ENCODE measurements around the gene ELF2.
"Not testable (repeated sequence)": the region's sequence is repeated elsewhere in the genome, so short reads cannot be mapped to it uniquely, and the experiment has no call there.

Gene ELF2

DNA sequence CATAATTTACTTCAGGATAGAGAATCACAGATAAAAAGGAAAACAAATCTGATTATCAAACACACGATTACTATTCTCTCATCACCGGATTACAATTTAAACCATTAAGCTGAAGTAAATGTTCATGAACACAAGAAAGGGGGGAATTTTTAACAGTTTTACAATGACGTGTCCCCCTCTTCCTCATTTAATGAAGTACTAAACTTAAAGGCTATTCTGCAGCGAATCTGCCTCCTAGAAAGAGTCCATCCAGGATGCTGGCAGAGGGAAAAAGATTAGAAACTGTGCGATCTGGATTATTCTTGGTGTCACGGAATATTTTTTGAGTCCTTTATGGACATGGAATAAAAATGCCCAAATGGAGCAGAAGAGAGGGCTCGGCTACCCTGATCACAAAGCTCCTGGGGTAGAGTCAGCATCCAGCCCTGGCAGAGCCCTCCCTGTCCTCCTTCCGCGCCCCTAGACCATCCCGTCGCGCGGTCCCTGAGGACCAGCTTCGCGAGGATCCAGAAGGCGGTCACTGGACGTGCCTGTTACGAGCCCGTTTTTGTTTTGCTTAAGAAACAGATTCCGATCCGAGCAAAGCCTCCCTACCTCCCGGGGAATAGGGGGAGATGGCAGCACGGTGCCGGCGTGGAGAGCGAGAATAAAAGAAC, 1.2 kb downstream of the ELF2 start:
- Histone ChIP-seq H3K4me3 (ENCODE audit: low read length) (peak overlapping the region; percentile 82), H3K9me3 (ENCODE audit: low read length) (no peaks in the 10 kb centered on the region), H3K4me1 (ENCODE audit: insufficient read depth, low read length) (peaks cover 12% of the 10 kb centered on the region), H2AFZ (ENCODE audit: low read depth, low read length) (peak overlapping the region; percentile 94), H3K27me3 (ENCODE audit: insufficient read depth, low read length) (no peaks in the 10 kb centered on the region), H3K36me3 (ENCODE audit: insufficient read depth, low read length) (no peaks in the 10 kb centered on the region)

DNA sequence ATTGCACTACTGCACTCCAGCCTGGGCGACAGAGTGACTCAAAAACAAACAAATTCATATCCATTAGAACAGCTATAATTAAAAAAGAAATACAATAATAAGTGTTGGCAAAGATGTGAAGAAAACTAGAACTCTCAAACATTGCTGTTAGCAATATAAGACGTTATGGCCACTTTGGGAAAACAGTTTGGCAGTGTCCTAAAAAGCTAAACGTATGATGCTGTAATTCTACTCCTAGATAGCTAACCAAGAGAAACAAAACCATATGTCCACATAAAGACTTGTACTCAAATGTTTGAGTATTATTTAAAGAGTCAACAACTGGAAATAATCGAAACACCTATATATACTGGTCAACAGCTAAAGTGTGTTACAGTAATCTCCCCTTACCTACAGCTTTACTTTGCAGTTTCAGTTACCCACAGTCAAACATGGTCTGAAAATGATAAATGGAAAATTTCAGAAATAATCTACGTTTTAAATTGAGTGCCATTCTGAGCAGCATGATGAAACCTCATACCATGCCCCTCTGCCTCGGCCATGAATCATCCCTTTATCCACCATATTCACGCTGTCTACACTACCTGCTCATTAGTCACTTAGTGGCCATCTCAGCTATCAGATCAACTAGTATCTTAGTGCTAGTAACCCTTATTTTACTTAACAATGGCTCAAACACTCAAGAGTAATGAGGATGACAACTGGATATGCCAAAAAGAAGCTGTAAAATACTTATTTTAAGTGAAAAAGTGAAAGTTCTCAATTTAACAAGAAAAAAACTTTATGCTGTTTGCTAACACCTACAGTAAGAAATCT, 4.9 kb downstream of the ELF2 start:
- no peak overlapping the region for H2AFZ ChIP-seq (ENCODE audit: low read depth, low read length)
- no peak overlapping the region for H3K4me3 ChIP-seq (ENCODE audit: low read length)
- H3K4me1 ChIP-seq (ENCODE audit: insufficient read depth, low read length), result peaks cover 12% of the 10 kb centered on the region

DNA sequence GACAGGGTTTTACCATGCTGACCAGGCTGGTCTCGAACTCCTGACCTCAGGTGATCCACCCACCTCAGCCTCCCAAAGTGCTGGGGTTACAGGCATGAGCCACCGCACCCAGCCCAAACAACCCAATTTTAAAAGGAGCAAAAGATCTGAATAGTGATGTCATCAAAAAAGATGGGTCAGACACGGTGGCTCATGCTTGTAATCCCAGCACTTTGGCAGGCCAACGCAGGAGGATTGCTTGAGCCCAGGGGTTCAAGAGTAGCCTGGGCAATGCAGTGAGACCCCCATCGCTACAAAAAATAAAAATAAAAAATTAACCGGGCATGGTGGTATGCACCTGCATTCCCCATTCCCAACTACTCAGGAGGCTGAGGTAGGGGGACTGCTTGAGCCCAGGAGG, 6.1 kb downstream of the ELF2 start:
- Histone ChIP-seq H2AFZ (ENCODE audit: low read depth, low read length) (no peak overlapping the region), H3K4me3 (ENCODE audit: low read length) (no peak overlapping the region), H3K4me1 (ENCODE audit: insufficient read depth, low read length) (peaks cover 12% of the 10 kb centered on the region), H3K36me3 (ENCODE audit: insufficient read depth, low read length) (no peaks in the 10 kb centered on the region), H3K9me3 (ENCODE audit: low read length) (no peaks in the 10 kb centered on the region), H3K27me3 (ENCODE audit: insufficient read depth, low read length) (no peaks in the 10 kb centered on the region)

More for the DNA sequence above, 4.9 kb downstream of the ELF2 start:
- Histone ChIP-seq H3K9me3 (ENCODE audit: low read length) (no peaks in the 10 kb centered on the region), H3K36me3 (ENCODE audit: insufficient read depth, low read length) (no peaks in the 10 kb centered on the region), H3K27me3 (ENCODE audit: insufficient read depth, low read length) (no peaks in the 10 kb centered on the region)

DNA sequence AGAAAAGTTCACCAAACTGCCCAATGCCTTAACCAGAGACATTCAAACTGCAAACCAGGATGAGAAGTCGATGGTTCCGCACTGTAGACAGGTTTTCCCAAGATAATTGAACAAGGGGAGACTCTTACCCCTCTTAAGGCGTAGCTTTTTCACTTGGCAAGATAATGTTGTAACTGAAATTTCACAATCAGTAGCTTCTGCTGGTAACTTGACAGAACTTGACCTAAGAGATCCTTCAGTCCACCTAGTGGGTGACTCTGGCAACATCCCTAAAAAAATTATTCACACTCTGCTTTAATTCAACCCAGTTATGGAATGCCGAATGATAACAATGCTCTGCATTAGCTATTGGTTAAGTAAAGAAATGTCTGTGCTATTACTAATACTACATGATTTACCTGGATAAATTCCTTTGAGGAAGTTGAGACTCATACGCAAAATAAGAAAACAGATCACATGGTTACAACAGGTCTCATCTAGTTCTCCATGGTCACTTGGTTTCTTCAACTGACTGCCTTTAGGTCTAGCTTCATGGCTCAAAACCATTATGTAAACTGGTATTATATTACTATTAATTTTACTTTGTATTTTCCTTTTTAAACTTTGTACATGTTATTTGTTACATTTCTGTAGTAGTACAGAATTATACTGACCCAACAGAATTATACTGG, 9.1 kb downstream of the ELF2 start:
- Histone ChIP-seq H3K4me3 (ENCODE audit: low read length) (no peak overlapping the region), H3K4me1 (ENCODE audit: insufficient read depth, low read length) (no peaks in the 10 kb centered on the region), H3K9me3 (ENCODE audit: low read length) (no peaks in the 10 kb centered on the region)

DNA sequence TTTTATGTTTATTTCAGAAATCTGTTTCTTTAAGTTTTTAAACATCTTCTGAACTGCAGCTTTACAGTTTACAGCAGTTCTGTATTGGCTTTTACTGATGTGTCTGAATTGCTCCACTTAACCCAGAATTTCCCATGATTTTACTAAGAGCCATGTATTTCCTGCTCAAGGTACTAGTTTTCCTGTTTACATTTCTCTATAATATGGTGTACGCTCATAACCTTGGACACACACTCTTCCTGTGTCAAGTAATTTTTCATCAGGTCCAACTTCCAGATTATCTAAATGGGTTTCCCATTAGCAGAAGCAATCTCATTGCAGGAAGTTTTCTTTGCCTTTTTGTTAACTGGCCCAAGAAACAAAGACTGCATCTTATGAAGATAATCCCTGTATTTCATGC, 12.3 kb downstream of the ELF2 start:
- H2AFZ ChIP-seq (ENCODE audit: low read depth, low read length), result no peak overlapping the region

More for the DNA sequence above, 9.1 kb downstream of the ELF2 start:
- Histone ChIP-seq H3K27me3 (ENCODE audit: insufficient read depth, low read length) (no peaks in the 10 kb centered on the region), H2AFZ (ENCODE audit: low read depth, low read length) (no peak overlapping the region), H3K36me3 (ENCODE audit: insufficient read depth, low read length) (peaks cover 2% of the 10 kb centered on the region)

DNA sequence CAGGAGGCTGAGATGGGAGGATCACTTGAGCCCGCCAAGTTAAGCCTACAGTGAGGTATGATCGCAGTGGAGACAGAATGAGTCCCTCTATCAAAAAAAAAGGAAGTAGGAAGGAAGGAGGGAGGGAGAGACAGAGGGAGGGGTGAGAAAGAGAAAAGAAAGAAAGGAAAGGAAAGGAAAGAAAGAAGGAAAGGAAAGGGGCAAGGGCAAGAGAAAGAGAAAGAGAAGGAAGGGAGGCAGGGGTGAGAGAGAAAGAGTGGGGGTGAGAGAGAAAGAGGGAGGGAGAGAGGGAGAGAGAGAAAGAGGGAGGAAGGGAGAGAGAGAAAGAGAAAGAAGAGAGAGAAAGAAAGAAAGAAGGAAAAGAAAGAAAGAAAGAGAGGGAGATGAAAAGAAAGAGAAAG, 13.2 kb downstream of the ELF2 start:
- Histone ChIP-seq H3K27me3 (ENCODE audit: insufficient read depth, low read length) (no peaks in the 10 kb centered on the region), H3K36me3 (ENCODE audit: insufficient read depth, low read length) (peaks cover 8% of the 10 kb centered on the region), H2AFZ (ENCODE audit: low read depth, low read length) (no peak overlapping the region), H3K4me1 (ENCODE audit: insufficient read depth, low read length) (no peaks in the 10 kb centered on the region), H3K9me3 (ENCODE audit: low read length) (no peaks in the 10 kb centered on the region), H3K4me3 (ENCODE audit: low read length) (no peak overlapping the region)

More for the DNA sequence above, 12.3 kb downstream of the ELF2 start:
- H3K27me3 ChIP-seq (ENCODE audit: insufficient read depth, low read length), result no peaks in the 10 kb centered on the region
- H3K36me3 ChIP-seq (ENCODE audit: insufficient read depth, low read length), result peaks cover 2% of the 10 kb centered on the region
- H3K4me1 ChIP-seq (ENCODE audit: insufficient read depth, low read length), result no peaks in the 10 kb centered on the region
- no peaks in the 10 kb centered on the region for H3K9me3 ChIP-seq (ENCODE audit: low read length)
- no peak overlapping the region for H3K4me3 ChIP-seq (ENCODE audit: low read length)

DNA sequence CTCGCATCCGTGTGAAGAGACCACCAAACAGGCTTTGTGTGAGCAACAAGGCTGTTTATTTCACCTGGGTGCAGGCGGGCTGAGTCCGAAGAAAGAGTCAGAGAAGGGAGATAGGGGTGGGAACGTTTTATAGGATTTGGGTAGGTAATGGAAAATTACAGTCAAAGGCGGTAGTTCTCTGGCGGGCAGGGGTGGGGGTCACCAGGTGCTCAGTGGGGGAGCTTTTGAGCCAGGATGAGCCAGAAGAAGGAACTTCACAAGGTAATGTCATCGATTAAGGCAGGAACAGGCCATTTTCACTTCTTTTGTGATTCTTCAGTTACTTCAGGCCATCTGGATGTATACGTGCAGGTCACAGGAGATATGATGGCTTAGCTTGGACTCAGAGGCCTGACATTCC, 19.0 kb downstream of the ELF2 start:
- not testable (repeated sequence) for H3K9me3 ChIP-seq (ENCODE audit: low read length); H3K27me3 ChIP-seq (ENCODE audit: insufficient read depth, low read length); H3K4me3 ChIP-seq (ENCODE audit: low read length); H2AFZ ChIP-seq (ENCODE audit: low read depth, low read length); H3K4me1 ChIP-seq (ENCODE audit: insufficient read depth, low read length)
- H3K36me3 ChIP-seq (ENCODE audit: insufficient read depth, low read length), result peaks cover 12% of the 10 kb centered on the region

DNA sequence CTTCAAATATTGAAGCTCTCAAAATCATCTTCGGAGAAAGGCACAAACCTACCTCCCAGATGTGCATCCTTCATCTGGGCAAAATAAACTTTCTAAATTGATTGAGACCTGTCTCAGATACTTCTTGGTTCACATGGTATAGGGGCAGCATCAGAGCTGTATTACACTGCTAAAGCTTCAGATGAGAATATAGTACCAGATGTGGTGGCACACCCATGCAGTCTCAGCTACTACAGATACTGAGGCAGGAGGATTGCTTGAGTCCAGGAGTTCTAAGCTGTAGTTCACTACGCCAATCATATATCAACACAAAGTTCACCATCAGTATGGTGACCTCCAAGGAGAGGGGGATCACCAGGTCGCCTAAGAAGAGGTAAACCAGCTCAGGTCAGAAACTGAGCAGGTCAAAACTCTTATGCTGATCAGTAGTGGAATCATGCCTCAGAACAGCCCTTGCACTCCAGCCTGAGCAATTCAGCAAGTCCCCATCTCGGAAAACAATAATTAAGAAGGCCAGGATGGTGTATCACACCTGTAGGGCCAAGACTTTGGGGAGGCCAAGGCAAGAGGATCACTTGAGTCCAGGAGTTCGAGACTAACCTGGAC, 22.0 kb downstream of the ELF2 start:
- H2AFZ ChIP-seq (ENCODE audit: low read depth, low read length), result no peak overlapping the region
- H3K9me3 ChIP-seq (ENCODE audit: low read length), result no peaks in the 10 kb centered on the region
- peaks cover 4% of the 10 kb centered on the region for H3K4me1 ChIP-seq (ENCODE audit: insufficient read depth, low read length)
- peaks cover 12% of the 10 kb centered on the region for H3K36me3 ChIP-seq (ENCODE audit: insufficient read depth, low read length)
- H3K27me3 ChIP-seq (ENCODE audit: insufficient read depth, low read length), result no peaks in the 10 kb centered on the region
- H3K4me3 ChIP-seq (ENCODE audit: low read length), result no peak overlapping the region

DNA sequence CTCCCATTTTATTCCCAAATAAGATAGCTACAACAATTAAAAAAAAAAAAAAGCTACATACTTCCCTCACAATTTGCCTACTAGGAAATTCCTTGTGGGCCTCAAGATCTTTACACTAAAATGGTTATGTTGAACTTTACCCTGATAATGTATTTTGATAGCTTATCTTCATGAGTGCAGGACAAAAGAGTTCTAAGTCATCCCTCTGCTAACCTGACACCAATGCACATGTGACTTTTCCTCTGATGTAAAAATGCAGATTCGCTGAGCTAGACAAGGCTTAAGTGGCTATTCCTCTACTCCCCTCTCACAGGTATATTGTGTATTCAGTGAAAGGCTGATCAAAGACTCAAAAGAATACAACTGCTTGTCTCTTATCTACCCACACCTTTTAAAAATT, 22.5 kb downstream of the ELF2 start:
- H3K4me1 ChIP-seq (ENCODE audit: insufficient read depth, low read length), result peaks cover 4% of the 10 kb centered on the region
- no peak overlapping the region for H2AFZ ChIP-seq (ENCODE audit: low read depth, low read length)
- no peak overlapping the region for H3K4me3 ChIP-seq (ENCODE audit: low read length)
- H3K27me3 ChIP-seq (ENCODE audit: insufficient read depth, low read length), result no peaks in the 10 kb centered on the region
- H3K36me3 ChIP-seq (ENCODE audit: insufficient read depth, low read length), result peaks cover 12% of the 10 kb centered on the region
- no peaks in the 10 kb centered on the region for H3K9me3 ChIP-seq (ENCODE audit: low read length)

DNA sequence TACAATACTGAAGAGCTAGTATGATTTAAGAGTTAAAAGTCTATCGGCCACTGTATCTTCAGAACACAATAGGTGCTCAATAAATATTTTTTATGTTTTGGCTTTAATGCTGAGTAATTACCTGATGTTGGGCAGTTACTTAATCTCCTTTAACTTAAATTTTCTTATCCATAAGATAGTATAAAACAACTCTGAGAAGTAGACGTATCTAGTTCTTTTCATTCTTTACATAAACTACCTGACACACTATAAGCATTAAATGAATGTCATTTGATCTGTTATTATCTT, 22.9 kb downstream of the ELF2 start:
- peaks cover 8% of the 10 kb centered on the region for H3K36me3 ChIP-seq (ENCODE audit: insufficient read depth, low read length)
- H3K9me3 ChIP-seq (ENCODE audit: low read length), result no peaks in the 10 kb centered on the region
- H2AFZ ChIP-seq (ENCODE audit: low read depth, low read length), result no peak overlapping the region
- H3K4me1 ChIP-seq (ENCODE audit: insufficient read depth, low read length), result peaks cover 4% of the 10 kb centered on the region
- no peak overlapping the region for H3K4me3 ChIP-seq (ENCODE audit: low read length)
- H3K27me3 ChIP-seq (ENCODE audit: insufficient read depth, low read length), result no peaks in the 10 kb centered on the region

DNA sequence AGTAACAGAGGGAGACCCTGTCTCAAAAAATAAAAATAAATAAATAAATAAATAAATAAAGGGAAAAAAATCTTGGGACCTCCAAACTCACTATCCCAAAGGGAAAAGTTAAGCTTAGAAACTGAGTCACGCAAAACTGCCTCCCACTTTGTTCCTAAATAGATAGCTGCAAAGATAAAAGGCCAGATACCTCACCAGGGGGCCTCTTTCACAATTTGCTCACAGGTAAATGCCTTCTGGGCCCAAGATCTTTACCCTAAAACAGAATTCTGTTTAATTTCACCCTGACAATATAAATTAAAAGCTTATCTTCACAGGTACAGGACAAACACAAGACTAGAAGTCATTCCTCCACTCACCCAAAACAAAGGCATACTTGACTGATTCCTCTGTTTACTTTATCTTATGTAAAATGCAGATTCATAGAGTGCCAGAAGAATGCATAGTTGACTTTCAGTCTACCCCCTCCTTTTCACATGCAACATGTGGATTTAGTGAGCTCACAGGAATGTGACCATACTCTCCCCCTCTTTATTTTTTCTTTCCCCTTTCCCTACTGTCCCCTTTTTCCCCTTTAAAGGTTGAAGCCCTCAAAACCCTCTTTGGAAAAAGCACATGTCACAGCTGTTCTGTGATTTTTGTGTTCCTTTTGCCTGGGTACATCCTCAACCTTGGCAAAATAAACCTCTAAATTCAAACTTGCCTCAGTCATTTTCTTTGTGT, 23.4 kb downstream of the ELF2 start:
- Histone ChIP-seq H3K4me1 (ENCODE audit: insufficient read depth, low read length) (peaks cover 4% of the 10 kb centered on the region), H3K27me3 (ENCODE audit: insufficient read depth, low read length) (no peaks in the 10 kb centered on the region), H3K4me3 (ENCODE audit: low read length) (no peak overlapping the region), H2AFZ (ENCODE audit: low read depth, low read length) (no peak overlapping the region), H3K9me3 (ENCODE audit: low read length) (no peaks in the 10 kb centered on the region), H3K36me3 (ENCODE audit: insufficient read depth, low read length) (peaks cover 4% of the 10 kb centered on the region)

DNA sequence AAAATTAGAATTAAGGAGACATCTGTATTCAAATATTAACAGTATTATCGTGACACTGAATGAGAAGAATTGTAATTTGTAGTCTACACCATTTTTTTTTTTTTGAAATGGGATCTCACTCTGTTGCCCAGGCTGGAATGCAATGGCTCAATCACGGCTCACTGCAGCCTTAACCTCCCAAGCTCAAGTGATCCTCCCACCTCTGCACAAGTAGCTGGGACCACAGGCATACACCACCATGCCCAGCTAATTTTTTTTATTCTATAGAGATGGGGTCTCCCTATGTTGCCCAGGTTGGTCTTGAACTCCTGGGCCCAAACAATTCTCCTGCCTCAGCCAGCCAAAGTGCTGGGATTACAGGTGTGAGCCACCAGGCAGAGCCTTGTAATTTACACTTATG, 24.8 kb downstream of the ELF2 start:
- Histone ChIP-seq H3K4me1 (ENCODE audit: insufficient read depth, low read length) (peaks cover 4% of the 10 kb centered on the region), H3K4me3 (ENCODE audit: low read length) (no peak overlapping the region), H3K27me3 (ENCODE audit: insufficient read depth, low read length) (no peaks in the 10 kb centered on the region), H3K9me3 (ENCODE audit: low read length) (no peaks in the 10 kb centered on the region), H3K36me3 (ENCODE audit: insufficient read depth, low read length) (no peaks in the 10 kb centered on the region), H2AFZ (ENCODE audit: low read depth, low read length) (no peak overlapping the region)
